ENCODE measurements around the gene CACNA1B.

GRCh38 chr9:137970098-137970497 lies 92.5 kb downstream of the CACNA1B start:
- TF ChIP-seq CTCF (IDR thresholded peaks at IDR 0.05; ENCODE audit: borderline replicate concordance, extremely low read depth, low read length, poor library complexity, severe bottlenecking) (no peak), EZH2 (IDR thresholded peaks at IDR 0.05; ENCODE audit: borderline replicate concordance, low read depth, low read length, severe bottlenecking) (no peak)
